HUES48 (cell line): ENCODE data around the gene TENM4.

ENCODE experiments used
- H3K27ac ChIP-seq: one replicate; pipeline ENCODE4 v1.7.0; 2013; ENCODE audit warnings: low read depth, low read length, inconsistent platforms
- H3K27me3 ChIP-seq: 2 replicates; pipeline ENCODE4 v1.6.1; 2013; ENCODE audit warnings: mild to moderate bottlenecking, low read length; ENCODE audit not compliant: control insufficient read depth, insufficient read depth
- H3K36me3 ChIP-seq: 2 replicates; pipeline ENCODE4 v1.6.1; 2013; ENCODE audit warnings: low read length; ENCODE audit not compliant: control insufficient read depth, insufficient read depth
- H3K4me1 ChIP-seq: 2 replicates; pipeline ENCODE4 v1.6.1; 2013; ENCODE audit warnings: mild to moderate bottlenecking, low read length; ENCODE audit not compliant: control insufficient read depth, insufficient read depth
- H3K4me3 ChIP-seq: 2 replicates; pipeline ENCODE4 v1.5.1; 2013; ENCODE audit warnings: mild to moderate bottlenecking, low read depth, low read length
- H3K9ac ChIP-seq: 2 replicates; pipeline ENCODE4 v1.6.1; 2013; ENCODE audit warnings: mild to moderate bottlenecking, low read depth, low read length, moderate library complexity
- H3K9me3 ChIP-seq: 2 replicates; pipeline ENCODE4 v1.6.1; 2013; ENCODE audit warnings: low read length; ENCODE audit not compliant: control insufficient read depth, insufficient read depth

The TENM4 gene

DNA sequence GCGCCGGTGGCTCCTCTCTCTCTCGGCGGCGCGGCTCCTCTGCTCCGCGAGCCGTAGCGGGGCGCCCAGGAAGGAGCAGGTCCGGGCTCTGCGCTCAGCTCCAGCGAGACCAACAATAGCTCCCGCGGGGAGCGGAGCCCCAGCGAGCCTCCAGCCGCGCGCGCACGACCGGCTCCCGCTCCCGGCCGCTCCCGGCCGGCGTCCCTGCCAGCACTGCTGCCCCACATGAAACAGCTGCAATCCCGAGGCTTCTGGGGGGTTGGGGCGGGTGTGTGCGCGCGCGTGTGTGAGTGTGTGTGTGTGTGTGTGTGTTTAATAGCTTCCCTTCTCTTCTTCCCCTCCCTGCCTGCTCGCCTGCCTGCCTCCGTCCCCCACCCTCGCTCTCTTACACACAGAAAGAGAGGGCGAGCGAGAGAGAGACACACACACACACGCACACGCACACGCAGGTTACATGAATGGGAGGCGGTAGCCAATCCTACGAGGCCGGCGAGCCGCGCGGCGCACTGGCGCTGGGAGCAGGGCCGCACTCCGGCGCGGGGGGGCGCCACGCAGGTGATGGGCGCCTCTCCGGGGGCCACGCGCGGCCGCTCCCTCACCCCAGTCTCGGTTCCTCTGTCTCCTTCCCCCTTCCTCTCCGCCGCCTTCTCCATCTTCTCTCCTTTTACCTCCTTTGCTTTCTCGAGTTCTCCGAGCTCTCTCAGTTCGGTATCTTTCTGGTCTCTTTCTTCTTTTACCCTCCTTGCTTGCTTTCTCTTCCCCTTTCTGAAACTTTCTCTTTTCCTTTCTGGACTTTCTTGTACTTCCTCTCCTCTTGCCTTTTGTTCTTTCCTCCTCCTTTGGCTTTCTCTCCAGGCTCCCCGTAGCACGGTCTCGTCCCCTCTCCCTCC, at the start of gene TENM4:
Gene TENM4, minus strand, starts transcription at position 460 of the 890 bp plus-strand sequence. CDS start 371,086 bp downstream, outside the sequence.
- no peaks in the 10 kb centered on the region for H3K9me3 ChIP-seq
- H3K9ac ChIP-seq = peak within 1 kb of the TSS; percentile 43; the same call in 1 of the 2 replicates

DNA sequence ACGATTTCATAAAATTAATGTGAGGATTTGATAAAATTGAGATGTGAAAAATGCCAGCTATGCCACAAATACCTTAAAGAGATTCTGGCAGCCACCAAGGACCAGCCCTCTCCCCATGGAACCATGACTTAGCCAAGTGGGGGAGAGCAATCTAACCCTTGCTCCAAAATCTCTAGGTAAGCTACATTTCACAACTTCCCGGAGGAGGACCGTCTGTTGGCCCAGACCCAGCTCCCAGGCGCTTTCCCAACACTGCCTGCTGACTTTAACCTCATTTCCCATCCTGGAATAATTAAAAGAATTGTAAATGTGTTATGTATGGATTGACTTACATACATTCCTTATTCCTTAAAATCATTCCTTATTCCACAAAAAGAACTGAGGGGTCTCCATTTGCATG, 47.5 kb upstream of the TENM4 start:
- Histone ChIP-seq H3K9me3 (no peaks in the 10 kb centered on the region), H3K27me3 (no peaks in the 10 kb centered on the region), H3K27ac (no peak overlapping the region), H3K9ac (no peak overlapping the region), H3K4me1 (peaks cover 20% of the 10 kb centered on the region), H3K4me3 (no peak overlapping the region), H3K36me3 (no peaks in the 10 kb centered on the region)

More for the DNA sequence above, at the start of gene TENM4:
- Histone ChIP-seq H3K4me1 (peaks cover 32% of the 10 kb centered on the region), H3K27ac (peak within 1 kb of the TSS; percentile 27), H3K36me3 (no peaks in the 10 kb centered on the region), H3K4me3 (peak within 1 kb of the TSS; percentile 86), H3K27me3 (peaks cover 79% of the 10 kb centered on the region)

DNA sequence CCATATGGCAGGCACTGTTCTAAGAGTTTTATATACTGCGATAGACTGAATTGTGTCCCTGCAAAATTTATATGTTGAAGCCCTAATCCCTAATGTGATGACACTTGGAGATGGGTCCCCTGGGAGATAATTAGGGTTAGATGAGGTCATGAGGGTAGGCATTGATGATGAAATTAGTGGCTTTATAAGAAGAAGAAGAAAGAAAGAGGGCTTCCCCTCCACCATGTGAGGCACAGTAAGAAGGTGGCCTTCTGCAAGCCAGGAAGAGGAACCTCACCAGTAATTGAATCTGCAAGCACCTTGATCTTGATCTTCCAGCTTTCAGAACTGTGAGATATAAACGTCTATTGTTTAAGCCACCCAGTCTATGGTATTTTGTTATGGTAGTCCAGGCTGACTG, 46.6 kb upstream of the TENM4 start:
- H3K27me3 ChIP-seq = no peaks in the 10 kb centered on the region
- H3K4me3 ChIP-seq = no peak overlapping the region
- H3K9ac ChIP-seq = no peak overlapping the region
- no peaks in the 10 kb centered on the region for H3K9me3 ChIP-seq
- no peak overlapping the region for H3K27ac ChIP-seq
- H3K4me1 ChIP-seq = peaks cover 19% of the 10 kb centered on the region
- H3K36me3 ChIP-seq = no peaks in the 10 kb centered on the region

DNA sequence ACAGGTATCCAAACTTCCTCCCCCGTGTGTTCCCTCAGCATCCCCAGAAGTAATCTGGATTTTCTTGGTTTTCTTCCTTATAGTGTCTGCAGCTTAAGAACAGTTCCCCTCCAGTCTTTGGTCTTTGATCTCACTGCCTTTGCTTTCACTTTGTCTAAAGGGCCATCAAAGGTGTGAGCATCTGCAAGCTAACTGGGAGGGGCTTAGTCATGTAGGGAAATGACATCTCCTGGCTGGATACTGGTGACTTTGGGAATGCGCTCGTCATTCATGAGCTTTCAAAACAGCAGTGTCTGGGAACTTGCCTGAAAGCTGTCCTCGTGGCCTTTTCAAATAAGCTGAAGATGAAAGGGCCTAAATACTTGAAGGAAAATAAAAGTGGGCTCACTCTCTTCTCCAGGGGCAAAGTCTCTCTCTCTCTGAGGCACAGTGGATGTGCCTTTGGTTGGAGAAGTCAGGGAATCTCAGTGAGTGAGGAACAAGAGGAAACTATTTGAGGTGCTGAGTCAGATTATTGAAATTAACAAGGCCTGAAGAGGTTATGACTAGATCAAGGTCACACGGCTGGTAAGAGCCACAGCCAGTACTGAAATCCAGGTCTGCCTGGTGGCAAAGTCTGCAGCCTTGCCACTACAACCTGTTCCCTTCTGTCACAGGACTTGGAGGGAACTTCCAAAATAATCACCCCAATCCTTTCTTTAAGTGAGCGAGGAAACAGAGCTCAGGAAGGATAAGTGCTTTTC, 45.6 kb upstream of the TENM4 start:
- H3K27me3 ChIP-seq = no peaks in the 10 kb centered on the region
- H3K4me1 ChIP-seq = peaks cover 19% of the 10 kb centered on the region
- no peak overlapping the region for H3K4me3 ChIP-seq
- H3K9me3 ChIP-seq = no peaks in the 10 kb centered on the region
- no peak overlapping the region for H3K9ac ChIP-seq
- H3K36me3 ChIP-seq = no peaks in the 10 kb centered on the region
- H3K27ac ChIP-seq = peak overlapping the region; percentile 51

DNA sequence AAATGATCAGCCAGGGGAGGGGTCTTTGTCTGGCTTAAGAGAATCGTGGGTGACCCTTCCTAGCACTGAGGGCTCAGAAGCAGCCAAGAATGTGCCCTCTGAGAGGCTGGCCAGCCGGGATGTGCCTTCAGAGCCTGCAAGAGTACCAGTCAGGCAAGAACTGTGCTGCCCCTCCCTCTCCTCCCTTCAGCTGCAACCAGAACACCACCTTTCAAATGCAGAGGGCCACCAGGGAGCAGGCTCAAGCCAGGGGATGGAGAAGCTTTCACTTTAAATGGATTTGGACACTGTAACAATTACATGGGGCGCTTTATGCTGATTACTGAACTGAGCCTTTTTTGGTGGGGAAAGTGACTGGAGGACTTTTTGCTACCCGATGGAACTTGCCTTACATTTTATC, 44.9 kb upstream of the TENM4 start:
- no peaks in the 10 kb centered on the region for H3K36me3 ChIP-seq
- peaks cover 19% of the 10 kb centered on the region for H3K4me1 ChIP-seq
- peak overlapping the region; percentile 51 for H3K27ac ChIP-seq
- no peaks in the 10 kb centered on the region for H3K27me3 ChIP-seq
- no peak overlapping the region for H3K9ac ChIP-seq
- no peaks in the 10 kb centered on the region for H3K9me3 ChIP-seq
- H3K4me3 ChIP-seq = no peak overlapping the region

DNA sequence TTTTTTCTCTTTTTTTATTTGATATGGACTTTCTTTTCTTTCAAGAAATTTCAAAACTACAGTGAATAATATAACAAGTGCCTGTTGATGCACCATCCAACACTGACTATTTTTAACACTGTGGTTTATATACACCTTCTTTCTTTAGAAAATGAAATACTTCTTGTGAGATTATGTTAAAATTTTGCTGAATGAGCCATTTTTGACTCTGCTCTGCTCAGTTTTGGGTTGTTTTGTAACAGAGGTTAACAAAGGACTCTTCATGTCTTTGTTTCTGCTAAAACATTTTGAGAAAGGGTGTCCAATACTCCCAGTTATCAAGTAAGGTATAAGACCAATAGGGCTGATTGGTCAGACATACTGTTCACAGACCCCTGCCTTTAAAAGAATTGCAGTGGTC, 44.0 kb upstream of the TENM4 start:
- peaks cover 19% of the 10 kb centered on the region for H3K4me1 ChIP-seq
- no peaks in the 10 kb centered on the region for H3K9me3 ChIP-seq
- H3K27me3 ChIP-seq = no peaks in the 10 kb centered on the region
- no peak overlapping the region for H3K4me3 ChIP-seq
- H3K36me3 ChIP-seq = no peaks in the 10 kb centered on the region
- no peak overlapping the region for H3K9ac ChIP-seq
- H3K27ac ChIP-seq = no peak overlapping the region

DNA sequence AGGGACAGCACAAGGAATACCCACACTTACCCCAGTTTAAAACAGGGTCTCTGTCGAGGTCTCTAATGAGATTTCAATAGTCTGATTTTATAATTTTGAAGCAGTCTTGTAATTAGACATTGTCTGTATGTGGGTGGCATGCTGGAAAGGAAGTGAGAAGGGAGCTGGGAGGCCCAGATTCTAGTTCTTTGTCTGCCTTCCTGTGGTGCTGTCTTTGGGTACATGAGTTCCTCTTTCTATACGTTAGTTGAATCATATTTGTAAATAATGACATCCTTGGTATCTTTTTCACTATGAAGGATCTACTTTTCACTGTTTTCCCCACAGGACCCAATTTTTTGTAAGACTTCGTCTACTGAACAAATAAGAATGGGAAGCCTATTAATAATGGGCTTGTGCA, 42.0 kb upstream of the TENM4 start:
- H3K27ac ChIP-seq = no peak overlapping the region
- H3K9ac ChIP-seq = no peak overlapping the region
- no peaks in the 10 kb centered on the region for H3K36me3 ChIP-seq
- no peaks in the 10 kb centered on the region for H3K27me3 ChIP-seq
- peaks cover 19% of the 10 kb centered on the region for H3K4me1 ChIP-seq
- no peaks in the 10 kb centered on the region for H3K9me3 ChIP-seq
- H3K4me3 ChIP-seq = no peak overlapping the region

DNA sequence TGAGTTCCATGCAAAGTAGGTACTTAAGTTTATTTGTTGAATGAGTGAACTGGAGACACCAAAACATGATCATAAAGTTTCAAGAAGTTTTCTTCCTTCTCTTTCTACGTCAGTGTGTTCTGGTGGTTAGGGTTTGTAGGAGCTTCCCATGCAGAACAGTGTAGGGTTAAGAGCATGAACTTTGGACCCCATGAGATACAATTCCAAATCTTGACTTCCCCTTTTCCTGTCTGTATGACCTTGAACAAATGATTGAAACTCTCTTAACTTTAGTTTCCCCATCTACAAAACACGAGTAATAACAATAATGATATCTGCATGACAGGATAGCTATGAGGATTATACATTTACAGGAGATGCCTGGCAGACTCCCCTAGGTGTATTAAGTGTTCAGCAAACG, 41.0 kb upstream of the TENM4 start:
- no peaks in the 10 kb centered on the region for H3K27me3 ChIP-seq
- peaks cover 17% of the 10 kb centered on the region for H3K4me1 ChIP-seq
- no peak overlapping the region for H3K27ac ChIP-seq

DNA sequence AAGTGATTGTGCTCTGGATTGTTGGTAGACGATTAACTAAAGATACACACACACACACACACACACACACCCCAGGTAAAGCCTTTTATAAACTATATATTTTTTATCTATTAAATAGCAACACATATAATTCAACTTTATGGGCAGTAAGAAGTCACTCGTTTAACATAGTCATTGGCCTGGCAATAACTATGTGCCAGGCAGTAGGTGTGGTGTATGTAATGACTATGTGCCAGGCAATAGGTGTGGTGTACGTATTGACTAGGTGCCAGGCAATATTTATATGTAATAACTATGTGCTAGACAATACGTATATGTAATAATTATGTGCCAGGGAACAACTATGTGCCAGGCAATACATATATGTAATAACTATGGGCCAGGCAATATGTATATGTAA, 40.0 kb upstream of the TENM4 start:
- no peaks in the 10 kb centered on the region for H3K36me3 ChIP-seq
- H3K9ac ChIP-seq = no peak overlapping the region
- peaks cover 8% of the 10 kb centered on the region for H3K4me1 ChIP-seq
- no peak overlapping the region for H3K4me3 ChIP-seq
- no peaks in the 10 kb centered on the region for H3K9me3 ChIP-seq
- no peaks in the 10 kb centered on the region for H3K27me3 ChIP-seq
- H3K27ac ChIP-seq = no peak overlapping the region

More for the DNA sequence above, 41.0 kb upstream of the TENM4 start:
- Histone ChIP-seq H3K9me3 (no peaks in the 10 kb centered on the region), H3K9ac (no peak overlapping the region), H3K36me3 (no peaks in the 10 kb centered on the region), H3K4me3 (no peak overlapping the region)

DNA sequence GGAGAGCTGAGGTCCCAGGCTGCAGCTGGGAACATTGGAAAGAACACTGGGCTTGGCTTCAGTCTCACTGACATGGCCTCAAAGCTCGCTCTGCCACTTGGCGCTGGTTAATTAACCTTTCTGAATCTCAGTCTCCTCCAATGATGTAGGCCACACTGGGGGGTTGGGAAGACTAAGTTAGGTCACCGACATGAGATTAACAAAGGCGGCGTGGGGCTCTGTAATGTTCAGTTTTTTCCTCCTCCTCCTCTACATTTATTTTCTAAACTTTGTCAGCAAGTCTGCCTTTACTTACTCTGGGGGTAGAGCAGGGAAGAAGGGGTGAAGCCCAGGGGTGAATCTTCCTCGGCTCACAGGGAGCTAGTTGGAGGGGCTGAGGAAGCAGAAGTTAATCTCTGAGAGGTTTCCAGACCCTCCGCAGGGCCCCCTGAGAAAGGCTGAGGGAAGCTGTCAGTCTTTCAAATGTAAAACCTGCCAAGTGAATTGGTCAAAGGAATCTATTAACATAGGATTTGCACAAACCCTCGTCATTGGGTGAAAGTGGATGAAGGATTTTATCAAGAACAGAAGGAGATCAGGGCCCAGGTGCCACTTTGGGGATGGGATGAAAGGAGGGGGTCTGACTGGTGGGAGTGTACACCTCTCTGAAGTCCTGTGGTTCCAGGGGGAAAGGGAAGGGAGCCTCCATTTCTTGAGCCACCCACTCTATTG, 32.1 kb upstream of the TENM4 start:
- H3K4me1 ChIP-seq = peaks cover 52% of the 10 kb centered on the region
- H3K9ac ChIP-seq = peak overlapping the region; percentile 21; the same call in 1 of the 2 replicates
- H3K9me3 ChIP-seq = no peaks in the 10 kb centered on the region
- peak overlapping the region; percentile 39 for H3K4me3 ChIP-seq
- H3K27me3 ChIP-seq = no peaks in the 10 kb centered on the region
- no peaks in the 10 kb centered on the region for H3K36me3 ChIP-seq
- H3K27ac ChIP-seq = peak overlapping the region; percentile 94
